HG03442 (cell line): Measurements from ENCODE around the gene PALM.
"Not testable (repeated sequence)": the region's sequence is repeated elsewhere in the genome, so short reads cannot be mapped to it uniquely, and the experiment has no call there.

Experiments used
- ATAC-seq: cut with Tn5 transposase; IDR thresholded peaks from one replicate; pipeline ENCODE4 v1.9.1; 2021; ENCODE audit warnings: mild to moderate bottlenecking, moderate library complexity; ENCODE audit not compliant: unreplicated experiment

Gene PALM

GRCh38 chr19:678791-679388 is 29.8 kb upstream of the PALM start:
- no peak for ATAC-seq

DNA sequence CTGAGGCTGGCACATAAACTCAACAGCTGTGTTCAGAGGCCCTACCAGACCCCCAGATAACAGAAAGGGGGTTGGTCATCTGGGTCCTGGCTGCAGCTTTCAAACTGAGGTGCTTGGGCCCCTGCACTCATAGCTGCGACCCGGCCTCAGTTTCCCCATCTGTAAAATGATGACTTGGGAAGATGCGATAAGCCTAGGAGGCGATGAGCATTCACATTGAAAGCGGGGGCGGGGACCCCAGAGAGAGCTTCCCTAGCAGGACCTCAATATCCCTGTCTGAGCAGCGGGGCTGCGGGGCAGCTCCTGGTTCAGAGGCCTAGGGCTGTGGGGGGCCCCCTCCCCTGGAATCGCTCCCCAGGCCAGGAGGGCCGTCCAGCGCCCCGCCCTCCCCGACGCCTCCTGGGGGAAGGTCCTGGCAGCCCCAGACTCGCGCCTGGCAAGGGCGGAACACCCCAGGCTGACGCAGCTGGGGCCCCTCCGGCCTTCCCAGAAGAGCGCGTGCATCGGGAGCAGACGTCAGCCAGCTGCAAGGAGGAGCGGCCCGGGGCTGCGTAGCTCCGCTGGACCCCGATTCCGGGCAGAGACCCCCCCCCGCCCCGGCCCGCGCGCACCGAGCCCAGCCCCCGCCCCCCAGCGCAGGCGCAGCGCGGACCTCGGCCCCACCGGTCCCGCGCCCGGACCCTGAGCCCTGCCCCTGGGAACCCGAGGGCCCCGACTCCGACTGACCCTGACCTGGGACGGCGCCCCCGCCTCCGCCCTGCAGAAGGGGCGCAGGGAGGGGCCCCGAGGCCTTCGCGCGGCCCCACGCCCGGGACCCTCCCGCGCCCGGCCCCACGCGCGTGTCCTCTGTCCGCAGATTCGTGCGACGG is 29.1 kb upstream of the PALM start:
- ATAC-seq, result peak; percentile 16

DNA sequence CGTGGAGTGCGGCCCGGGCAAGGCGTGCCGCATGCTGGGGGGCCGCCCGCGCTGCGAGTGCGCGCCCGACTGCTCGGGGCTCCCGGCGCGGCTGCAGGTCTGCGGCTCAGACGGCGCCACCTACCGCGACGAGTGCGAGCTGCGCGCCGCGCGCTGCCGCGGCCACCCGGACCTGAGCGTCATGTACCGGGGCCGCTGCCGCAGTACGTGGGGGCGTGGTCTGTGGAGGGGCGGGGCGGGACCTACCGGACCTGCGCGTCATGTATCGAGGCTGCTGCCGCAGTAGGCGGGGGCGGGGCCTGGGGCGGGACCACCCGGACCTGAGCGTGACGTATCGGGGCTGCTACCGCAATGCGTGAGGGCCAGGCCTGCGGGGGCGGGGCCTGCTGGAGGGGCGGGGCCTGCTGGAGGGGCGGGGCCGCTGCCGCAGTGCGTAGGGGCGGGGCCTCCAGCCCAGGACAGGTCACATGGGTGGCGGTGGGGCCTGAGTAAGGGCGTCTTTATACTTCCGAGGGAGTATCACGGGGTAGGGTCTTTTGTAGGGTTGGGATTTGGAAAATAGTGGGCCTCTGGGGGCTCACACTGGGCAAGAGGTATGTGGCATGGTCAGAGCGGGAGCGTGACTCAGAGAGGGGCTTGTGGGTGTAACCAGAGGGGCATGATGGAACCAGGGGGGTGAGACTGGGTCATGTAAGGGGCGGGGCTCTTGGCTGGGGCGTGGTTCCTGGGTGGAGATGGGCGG is 28.3 kb upstream of the PALM start:
- ATAC-seq, result peak; percentile 64

DNA sequence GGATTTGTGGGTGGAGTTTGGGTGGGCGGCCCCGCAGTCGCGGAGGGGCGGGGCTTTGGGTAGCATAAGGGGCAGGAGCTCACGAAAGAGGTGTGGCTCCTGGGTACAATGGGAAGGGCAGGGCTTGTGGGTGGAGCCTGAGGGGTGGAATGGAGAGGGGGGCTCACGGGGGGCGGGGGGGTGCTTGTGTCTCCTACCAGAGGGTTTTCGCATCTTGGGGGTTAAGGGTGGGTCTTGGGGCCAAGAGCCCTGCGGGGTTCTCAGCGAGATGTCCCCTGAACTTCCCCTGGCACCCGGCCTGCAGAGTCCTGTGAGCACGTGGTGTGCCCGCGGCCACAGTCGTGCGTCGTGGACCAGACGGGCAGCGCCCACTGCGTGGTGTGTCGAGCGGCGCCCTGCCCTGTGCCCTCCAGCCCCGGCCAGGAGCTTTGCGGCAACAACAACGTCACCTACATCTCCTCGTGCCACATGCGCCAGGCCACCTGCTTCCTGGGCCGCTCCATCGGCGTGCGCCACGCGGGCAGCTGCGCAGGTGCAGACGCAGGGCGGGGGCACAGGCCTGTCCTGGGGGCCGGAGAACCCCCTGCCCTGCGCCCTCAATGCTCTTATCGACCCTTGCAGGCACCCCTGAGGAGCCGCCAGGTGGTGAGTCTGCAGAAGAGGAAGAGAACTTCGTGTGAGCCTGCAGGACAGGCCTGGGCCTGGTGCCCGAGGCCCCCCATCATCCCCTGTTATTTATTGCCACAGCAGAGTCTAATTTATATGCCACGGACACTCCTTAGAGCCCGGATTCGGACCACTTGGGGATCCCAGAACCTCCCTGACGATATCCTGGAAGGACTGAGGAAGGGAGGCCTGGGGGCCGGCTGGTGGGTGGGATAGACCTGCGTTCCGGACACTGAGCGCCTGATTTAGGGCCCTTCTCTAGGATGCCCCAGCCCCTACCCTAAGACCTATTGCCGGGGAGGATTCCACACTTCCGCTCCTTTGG is 27.4 kb upstream of the PALM start:
- no peak for ATAC-seq

DNA sequence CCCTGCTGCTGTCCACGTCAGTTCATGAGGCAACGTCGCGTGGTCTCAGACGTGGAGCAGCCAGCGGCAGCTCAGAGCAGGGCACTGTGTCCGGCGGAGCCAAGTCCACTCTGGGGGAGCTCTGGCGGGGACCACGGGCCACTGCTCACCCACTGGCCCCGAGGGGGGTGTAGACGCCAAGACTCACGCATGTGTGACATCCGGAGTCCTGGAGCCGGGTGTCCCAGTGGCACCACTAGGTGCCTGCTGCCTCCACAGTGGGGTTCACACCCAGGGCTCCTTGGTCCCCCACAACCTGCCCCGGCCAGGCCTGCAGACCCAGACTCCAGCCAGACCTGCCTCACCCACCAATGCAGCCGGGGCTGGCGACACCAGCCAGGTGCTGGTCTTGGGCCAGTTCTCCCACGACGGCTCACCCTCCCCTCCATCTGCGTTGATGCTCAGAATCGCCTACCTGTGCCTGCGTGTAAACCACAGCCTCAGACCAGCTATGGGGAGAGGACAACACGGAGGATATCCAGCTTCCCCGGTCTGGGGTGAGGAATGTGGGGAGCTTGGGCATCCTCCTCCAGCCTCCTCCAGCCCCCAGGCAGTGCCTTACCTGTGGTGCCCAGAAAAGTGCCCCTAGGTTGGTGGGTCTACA is 25.9 kb upstream of the PALM start:
- no peak for ATAC-seq

GRCh38 chr19:685454-685931 is 23.2 kb upstream of the PALM start:
- no peak for ATAC-seq

DNA sequence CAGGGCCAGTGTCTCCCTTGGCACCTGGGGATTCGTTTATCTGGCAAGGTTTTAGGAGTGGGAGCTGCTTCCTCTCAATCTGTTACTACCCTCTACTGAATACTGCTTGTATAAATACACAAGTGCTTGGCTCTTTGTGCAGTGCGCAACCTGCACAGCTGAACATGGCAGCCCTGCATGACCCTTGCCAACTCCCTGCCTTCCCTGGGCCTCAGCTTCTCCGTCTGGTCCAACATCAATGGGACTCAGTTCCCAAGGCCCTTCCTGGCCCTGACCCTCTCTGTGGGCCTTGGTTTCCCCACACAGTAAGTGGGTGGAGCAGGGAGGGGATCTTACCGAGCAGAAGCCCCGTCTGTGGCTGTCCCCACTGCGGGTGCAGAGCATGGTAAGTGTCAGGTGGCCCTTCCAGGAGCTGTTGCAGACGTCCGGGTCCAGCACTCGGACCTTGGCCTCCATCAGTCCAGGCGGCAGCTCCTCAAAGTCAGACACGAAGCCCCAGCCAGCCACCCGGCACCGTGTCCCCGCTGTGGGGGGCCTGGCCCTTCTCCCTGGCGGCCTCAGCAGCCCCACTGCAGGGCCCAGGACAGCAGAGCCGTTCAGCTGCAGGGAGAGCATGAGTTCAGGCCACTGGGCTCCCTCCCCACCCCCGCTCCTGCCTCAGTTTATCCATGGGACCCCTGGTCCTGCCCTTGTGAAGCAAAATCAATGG is 22.0 kb upstream of the PALM start:
- ATAC-seq, result no peak

DNA sequence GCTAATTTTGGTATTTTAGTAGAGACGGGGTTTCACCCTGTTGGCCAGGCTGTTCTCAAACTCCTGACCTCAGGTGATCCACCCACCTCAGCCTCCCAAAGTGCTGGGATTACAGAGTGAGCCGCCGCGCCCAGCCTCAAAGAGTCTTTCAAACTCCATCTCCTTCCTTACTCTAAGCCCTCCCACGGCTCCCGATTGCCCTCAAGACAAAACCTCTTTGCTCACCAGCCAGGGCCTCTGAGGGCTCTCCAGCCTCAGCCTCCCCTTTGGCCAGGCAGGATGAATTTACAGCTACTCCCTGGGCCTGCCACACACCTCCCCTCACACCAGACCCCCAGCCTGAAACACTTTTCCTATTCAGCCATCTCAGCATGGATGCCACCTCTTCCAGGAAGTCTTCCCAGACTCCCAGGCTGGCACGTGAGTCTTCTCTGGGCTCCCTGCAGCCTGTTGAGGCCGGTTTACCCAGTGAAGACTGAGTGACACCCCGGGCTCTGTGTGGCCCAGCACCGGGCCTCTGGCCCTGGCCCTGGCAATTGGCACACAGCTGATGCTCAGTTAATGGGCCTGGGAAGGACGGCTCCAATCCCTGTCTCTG is 21.1 kb upstream of the PALM start:
- ATAC-seq, result no peak

- ATAC-seq, result no peak
Observed at GRCh38 chr19:688214-688613, 20.5 kb upstream of the PALM start.

GRCh38 chr19:688992-689391 is 19.7 kb upstream of the PALM start:
- ATAC-seq, result no peak

DNA sequence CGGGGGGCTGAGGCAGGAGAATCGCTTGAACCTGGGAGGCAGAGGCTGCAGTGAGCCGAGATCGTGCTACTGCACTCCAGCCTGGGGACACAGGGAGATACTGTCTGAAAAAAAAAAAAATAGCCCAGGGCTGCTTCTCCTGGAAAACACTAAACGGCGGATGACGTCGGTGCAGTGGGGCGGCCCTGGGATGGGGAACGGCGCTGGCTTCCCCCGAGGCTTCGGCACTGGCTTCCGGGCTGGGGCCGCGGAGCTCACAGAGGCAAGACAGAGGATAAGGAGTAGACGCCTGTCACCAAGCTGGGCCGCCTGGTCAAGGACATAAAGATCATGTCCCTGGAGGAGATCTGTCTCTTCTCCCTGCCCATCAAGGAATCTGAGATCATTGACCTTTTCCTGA is 18.5 kb upstream of the PALM start:
- no peak for ATAC-seq

DNA sequence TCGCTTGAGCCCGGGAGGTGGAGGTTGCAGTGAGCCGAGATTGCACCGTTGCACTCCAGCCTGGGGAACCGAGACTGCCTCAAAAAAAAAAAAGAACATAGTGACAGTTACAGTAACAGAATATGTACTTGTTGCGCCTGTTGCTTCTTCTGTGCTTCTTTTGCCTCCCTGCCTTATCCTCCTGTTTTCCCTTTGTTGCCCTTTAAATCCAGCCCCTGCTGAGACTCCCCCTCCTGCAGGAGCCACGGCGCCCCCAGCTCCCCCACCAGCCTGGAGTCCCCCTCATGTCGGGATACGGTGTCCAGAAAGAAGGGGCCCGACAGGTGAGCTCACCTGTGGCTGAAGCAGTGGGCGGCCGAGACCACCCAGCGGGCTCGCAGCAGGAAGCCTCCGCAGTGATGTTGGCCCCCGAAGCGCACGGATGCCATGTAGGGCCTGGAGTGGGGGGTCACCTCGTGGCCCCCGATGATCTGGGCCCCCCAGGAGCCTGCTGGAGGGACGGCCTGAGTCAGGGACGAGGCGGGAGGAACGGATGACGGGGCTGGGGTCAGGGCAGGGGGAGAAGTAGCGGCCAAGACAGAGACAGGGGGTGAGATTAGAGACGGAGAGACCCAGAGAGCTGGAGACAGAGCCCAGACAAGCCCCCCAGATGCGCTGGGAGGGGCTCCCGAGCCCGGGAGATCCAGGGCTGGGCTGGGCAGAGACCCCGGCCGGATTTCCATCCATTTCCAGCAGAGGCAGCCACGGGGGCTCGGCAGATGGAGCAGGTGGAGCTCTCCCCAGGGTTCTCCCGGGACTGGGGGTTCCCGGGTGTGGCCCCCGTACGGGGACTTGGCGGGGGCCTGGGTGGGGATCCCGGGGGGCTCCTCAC is 14.0 kb upstream of the PALM start:
- ATAC-seq, result no peak

DNA sequence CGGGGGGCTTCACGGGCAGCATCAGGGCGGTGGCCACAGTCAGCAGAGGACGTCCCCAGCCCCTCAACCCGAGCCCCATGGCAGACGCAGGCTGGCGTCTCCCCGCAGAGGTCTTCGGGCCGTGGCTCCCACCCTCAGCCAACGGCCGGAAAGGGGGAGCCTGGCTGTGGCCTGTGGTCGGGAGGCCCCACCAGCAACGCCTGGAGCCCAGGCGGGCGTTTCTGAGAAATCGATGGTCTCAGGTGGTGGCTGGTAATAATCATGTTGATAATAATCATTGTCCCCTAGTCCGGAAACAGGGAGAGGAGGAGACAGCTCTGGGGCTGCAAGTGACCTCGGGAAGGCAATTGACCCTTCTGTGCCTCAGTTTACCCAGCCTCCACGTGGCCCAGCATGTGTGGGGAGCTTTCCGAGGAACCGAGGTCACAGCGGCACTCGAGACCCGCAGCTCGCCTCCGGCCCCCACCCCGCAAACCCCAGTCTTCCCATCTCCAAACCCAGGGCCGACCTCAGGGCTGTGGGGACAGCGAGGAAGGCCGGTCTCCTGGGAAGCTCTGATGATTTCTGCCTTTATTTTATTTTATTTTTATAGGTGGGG is 13.3 kb upstream of the PALM start, which contains the start of gene PRSS57:
Gene PRSS57, minus strand, starts transcription at position 101 of the 598 bp plus-strand sequence. Its CDS starts 22 bp downstream, at position 79.
- ATAC-seq, result no peak

- not testable (repeated sequence) for ATAC-seq
Observed at GRCh38 chr19:698529-698928, 10.2 kb upstream of the PALM start.

DNA sequence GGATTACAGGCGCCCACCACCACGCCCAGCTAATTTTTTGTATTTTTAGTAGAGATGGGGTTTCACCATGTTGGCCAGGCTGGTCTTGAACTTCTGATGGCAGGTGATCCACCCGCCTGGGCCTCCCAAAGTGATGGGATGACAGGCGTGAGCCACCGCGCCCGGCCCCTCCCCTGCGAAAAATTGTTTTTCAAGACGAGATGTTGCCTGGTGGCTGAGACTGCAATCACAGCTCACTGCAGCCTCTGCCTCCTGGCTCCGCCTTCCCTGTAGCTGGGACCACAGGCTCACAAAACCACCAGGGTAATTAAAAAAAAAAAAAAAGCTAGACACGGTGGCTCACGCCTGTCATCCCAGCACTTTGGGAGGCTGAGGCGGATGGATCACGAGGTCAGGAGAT is 8.8 kb upstream of the PALM start:
- ATAC-seq, result not testable (repeated sequence)

DNA sequence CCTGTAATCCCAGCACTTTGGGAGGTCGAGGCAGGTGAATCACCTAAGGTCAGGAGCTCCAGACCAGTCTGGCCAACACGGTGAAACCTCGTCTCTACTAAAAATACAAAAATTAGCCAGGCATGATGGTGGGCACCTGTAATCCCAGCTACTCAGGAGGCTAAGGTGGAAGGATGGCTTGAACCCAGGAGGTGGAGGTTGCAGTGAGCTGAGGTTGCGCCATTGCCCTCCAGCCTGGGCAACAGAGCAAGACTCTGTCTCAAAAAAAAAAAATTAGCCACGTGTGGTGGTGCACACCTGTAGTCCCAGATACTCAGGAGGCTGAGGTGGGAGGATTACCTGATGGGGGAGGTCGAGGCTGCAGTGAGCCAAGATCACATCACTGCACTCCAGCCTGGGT is 5.9 kb upstream of the PALM start:
- ATAC-seq, result not testable (repeated sequence)

GRCh38 chr19:703329-703650 is 5.4 kb upstream of the PALM start:
- ATAC-seq, result no peak
